Testis (tissue), 3 donors: Measurements from ENCODE around the gene SHC3. TPM values are rescaled to one million over a fixed set of nuclear protein-coding genes. Genes with fewer than 3 reads are reported as not detected.

Experiments
- DNase-seq: peaks from one replicate; pipeline ENCODE4 v3.0.0-alpha.2; 2019
- H3K27ac ChIP-seq, 2 donors: fragments of 200-600 bp; sonication (generic); one replicate each; pipeline ENCODE4 v1.5.1; 2019
- H3K27me3 ChIP-seq: fragments of 200-600 bp; sonication (generic); one replicate; pipeline ENCODE4 v1.5.1; 2019
- H3K36me3 ChIP-seq: fragments of 200-600 bp; sonication (generic); one replicate; pipeline ENCODE4 v1.5.1; 2017; ENCODE audit warnings: low read depth; ENCODE audit errors: missing control alignments
- H3K4me1 ChIP-seq: fragments of 200-600 bp; sonication (generic); one replicate; pipeline ENCODE4 v1.5.1; 2019
- H3K4me3 ChIP-seq, 2 donors: fragments of 200-600 bp; sonication (generic); one replicate each; pipeline ENCODE4 v1.5.1; 2017 to 2019
- H3K9me3 ChIP-seq: fragments of 200-600 bp; sonication (generic); one replicate; pipeline ENCODE4 v1.5.1; 2017
- POLR2A ChIP-seq: fragments of 450-650 bp; IDR thresholded peaks from one replicate; pipeline ENCODE4 v1.6.1; 2017; ENCODE audit warnings: antibody characterized with exemption, mild to moderate bottlenecking, moderate library complexity
- WGBS, 2 donors: methylation state at CpG; one replicate each; pipeline ENCODE4 v1.1.5; 2018; 5-methylcytosine and 5-hydroxymethylcytosine counted together
- intact Hi-C: fragments of 100-400 bp; cut with DNase I; formaldehyde crosslinking; loops from one replicate; pipeline ENCODE4 v1.15.1; 2023; ENCODE audit warnings: low total_unique reads
- polyA plus RNA-seq: library from polyadenylated mRNA; stranded (reverse); fragments of 350-450 nt; fragmentation: Illumina TruSeq; extraction: RNeasy Lipid Tissue Mini Kit (QIAGEN cat#74804); gene quantifications from one replicate; pipeline ENCODE4 v1.2.3, GENCODE V29; 2014; ENCODE audit warnings: low read depth, low replicate concordance; ENCODE audit not compliant: insufficient read depth
- total RNA-seq, 2 donors: library from RNA; depleted of rRNA; stranded (reverse); fragments of >200 nt; gene quantifications; one replicate each; pipeline ENCODE4 v1.2.3, GENCODE V29; 2016
- TF ChIP-seq, protein P1 (sequence below), 3 experiments: fragments of 450-650 bp in 2 of 3; fragments of 200-600 bp in 1 of 3; sonication (generic) in 1 of 3; IDR thresholded peaks; one replicate each; pipeline ENCODE4 v1.5.1; 2016 to 2019; ENCODE audit warnings: antibody characterized with exemption in 3 of 3, mild to moderate bottlenecking in 2 of 3, moderate library complexity in 1 of 3

Gene SHC3
- total and polyA plus RNA-seq, 3 donors from 2014 or later = 0.37 to 0.87 (median 0.82) TPM

DNA sequence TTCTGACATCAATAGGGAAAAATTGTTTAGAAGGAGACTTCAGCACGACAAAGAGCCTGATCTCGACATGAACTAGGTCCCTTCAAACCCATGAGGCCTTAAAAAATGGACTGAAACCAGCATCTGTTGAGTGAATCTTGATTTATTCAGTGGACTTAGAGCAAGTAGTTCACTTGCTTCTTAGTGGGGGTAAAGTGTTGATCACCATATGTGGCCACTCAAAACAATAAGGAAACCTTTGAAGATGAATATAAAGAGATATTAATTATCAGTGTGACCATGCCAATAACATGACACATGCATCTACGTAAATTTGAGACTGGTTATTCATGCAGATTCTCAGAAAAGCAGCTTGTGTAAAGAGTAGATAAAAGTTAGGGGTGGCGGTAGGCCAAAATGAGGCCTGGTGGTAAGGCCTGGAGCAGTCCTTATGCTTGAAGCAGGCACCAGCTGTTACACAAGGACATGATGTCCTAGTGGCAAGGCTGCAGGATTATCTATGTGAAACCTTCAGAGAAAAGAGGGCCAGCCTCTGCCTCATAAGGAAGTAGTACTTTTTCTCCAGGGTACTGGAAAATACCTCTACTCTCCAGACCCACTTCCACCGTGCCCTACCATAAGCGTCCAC is 126.0 kb downstream of the SHC3 start:
- H3K27me3 ChIP-seq = no peaks in the 10 kb centered on the region
- H3K27ac ChIP-seq = no peak overlapping the region
- no peak overlapping the region for H3K4me3 ChIP-seq
- H3K4me1 ChIP-seq = peaks cover 6% of the 10 kb centered on the region
- 57 to 65% methylated on average over 6 of the region's 6 CpGs for WGBS, 2 donors
- intact Hi-C loops = no loop called here
- peak; percentile 49 for DNase-seq
- no peaks in the 10 kb centered on the region for H3K9me3 ChIP-seq
- TF ChIP-seq, protein P1, sequence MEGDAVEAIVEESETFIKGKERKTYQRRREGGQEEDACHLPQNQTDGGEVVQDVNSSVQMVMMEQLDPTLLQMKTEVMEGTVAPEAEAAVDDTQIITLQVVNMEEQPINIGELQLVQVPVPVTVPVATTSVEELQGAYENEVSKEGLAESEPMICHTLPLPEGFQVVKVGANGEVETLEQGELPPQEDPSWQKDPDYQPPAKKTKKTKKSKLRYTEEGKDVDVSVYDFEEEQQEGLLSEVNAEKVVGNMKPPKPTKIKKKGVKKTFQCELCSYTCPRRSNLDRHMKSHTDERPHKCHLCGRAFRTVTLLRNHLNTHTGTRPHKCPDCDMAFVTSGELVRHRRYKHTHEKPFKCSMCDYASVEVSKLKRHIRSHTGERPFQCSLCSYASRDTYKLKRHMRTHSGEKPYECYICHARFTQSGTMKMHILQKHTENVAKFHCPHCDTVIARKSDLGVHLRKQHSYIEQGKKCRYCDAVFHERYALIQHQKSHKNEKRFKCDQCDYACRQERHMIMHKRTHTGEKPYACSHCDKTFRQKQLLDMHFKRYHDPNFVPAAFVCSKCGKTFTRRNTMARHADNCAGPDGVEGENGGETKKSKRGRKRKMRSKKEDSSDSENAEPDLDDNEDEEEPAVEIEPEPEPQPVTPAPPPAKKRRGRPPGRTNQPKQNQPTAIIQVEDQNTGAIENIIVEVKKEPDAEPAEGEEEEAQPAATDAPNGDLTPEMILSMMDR (IDR thresholded peaks at IDR 0.05) = no peak
- no peak for TF ChIP-seq POLR2A
- no peaks in the 10 kb centered on the region for H3K36me3 ChIP-seq

DNA sequence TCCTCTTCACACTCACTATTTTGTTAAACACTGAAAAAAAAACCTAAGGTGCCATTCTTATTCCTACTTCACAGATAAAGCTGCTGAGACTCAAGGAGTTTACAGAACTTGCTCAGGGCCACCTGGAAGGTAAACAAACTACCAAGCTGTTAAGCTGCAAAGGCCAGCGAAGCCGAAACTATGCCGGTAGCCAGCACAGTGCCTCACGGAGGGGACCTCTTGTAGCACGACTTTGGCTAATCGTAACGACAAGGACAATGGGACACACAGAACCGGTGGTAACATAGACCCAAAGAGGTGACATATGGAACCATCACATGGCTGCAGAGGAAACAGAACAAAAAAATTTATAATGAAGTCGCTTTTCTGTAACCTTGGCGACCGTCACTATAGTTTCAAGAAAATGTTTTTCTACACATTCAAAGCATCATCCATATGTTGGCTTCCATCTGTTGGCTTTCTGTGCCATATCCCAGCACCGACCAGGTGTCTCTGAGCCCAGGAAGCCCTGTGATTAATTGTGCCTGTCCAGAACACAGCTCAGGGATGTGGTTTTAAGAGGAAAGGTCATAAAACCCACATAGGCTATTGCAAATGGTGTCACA is 127.1 kb downstream of the SHC3 start:
- Histone ChIP-seq H3K27ac (no peak overlapping the region), H3K36me3 (no peaks in the 10 kb centered on the region), H3K27me3 (no peaks in the 10 kb centered on the region), H3K4me1 (peaks cover 6% of the 10 kb centered on the region), H3K4me3 (no peak overlapping the region), H3K9me3 (no peaks in the 10 kb centered on the region)
- 86 to 87% methylated on average over 12 of the region's 12 CpGs for WGBS, 2 donors
- no peak for DNase-seq
- no peak for TF ChIP-seq POLR2A
- TF ChIP-seq, protein P1 (IDR thresholded peaks at IDR 0.05) = no peak
- intact Hi-C loops = no loop called here

DNA sequence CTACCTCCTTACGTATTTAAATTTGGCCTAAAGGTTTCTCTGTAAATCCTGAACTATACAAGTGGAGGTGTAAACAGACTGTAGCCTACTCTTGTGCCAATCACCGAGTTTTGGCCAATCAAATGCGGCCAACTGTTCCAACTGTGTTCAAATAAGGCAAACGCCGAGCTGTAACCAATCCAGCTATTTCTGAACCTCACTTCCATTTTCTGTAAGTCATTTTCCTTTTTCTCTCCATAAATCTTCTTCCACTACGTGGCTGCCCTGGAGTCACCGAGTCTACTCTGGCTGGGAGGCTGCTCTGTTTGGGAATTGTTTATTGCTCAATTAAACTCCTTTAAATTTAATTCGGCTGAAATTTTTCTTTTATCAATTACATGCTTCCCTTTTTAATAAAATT is 129.0 kb downstream of the SHC3 start:
- H3K27ac ChIP-seq = no peak overlapping the region
- no peak overlapping the region for H3K4me3 ChIP-seq
- intact Hi-C loops = no loop called here
- H3K9me3 ChIP-seq = no peaks in the 10 kb centered on the region
- peaks cover 6% of the 10 kb centered on the region for H3K4me1 ChIP-seq
- no peaks in the 10 kb centered on the region for H3K36me3 ChIP-seq
- DNase-seq = no peak
- TF ChIP-seq POLR2A = no peak
- TF ChIP-seq, protein P1 (IDR thresholded peaks at IDR 0.05) = no peak
- 69 to 75% methylated on average over 8 of the region's 8 CpGs for WGBS, 2 donors
- H3K27me3 ChIP-seq = no peaks in the 10 kb centered on the region

DNA sequence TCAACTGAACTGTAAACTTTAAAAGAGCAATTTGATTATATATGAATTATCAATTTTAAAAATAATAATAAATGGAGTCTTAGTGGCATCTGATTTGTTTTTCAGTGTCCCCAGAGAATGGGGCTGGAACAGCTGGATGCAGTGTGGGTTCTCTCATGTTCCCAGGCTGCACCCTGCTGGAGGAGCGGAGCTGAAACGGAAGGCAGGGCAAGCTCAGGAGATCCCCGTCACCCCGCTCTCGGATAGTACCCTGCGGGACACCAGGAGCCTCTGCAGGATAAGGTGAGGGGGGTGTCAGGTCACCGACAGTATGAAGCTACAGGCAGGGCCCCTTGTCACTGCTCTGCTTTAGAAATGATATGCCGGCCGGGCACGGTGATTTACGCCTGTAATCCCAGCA is 130.0 kb downstream of the SHC3 start:
- DNase-seq = no peak
- Histone ChIP-seq H3K4me3 (no peak overlapping the region), H3K9me3 (no peaks in the 10 kb centered on the region), H3K36me3 (no peaks in the 10 kb centered on the region), H3K27me3 (no peaks in the 10 kb centered on the region), H3K4me1 (peaks cover 6% of the 10 kb centered on the region), H3K27ac (no peak overlapping the region)
- intact Hi-C loops = no loop called here
- WGBS, 2 donors = 80 to 82% methylated on average over 11 of the region's 11 CpGs
- no peak for TF ChIP-seq POLR2A
- TF ChIP-seq, protein P1 (IDR thresholded peaks at IDR 0.05) = no peak

DNA sequence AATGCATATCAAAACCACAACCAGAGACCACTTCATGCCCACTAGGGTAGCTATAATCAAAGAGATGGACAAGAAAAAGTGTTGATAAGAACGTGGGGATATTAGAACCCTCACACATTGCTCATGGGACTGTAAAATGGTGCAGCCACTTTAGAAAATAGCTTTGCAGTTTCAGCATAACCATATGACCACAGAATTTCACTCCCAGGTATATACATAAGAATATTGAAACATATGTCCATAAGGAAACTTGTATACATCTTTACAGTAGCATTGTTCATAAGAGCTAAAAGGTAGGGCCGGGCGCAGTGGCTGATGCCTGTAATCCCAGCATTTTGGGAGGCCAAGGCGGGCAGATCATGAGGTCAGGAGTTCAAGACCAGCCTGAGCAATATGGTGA is 131.0 kb downstream of the SHC3 start:
- WGBS, 2 donors = 71 to 88% methylated on average over 4 of the region's 4 CpGs
- Histone ChIP-seq H3K4me1 (peaks cover 3% of the 10 kb centered on the region), H3K27ac (no peak overlapping the region), H3K4me3 (no peak overlapping the region), H3K9me3 (no peaks in the 10 kb centered on the region), H3K36me3 (no peaks in the 10 kb centered on the region), H3K27me3 (no peaks in the 10 kb centered on the region)
- intact Hi-C loops = no loop called here
- TF ChIP-seq, protein P1 (IDR thresholded peaks at IDR 0.05) = no peak
- TF ChIP-seq POLR2A = no peak
- DNase-seq = no peak
